ENCODE data around the gene ZNF679.
"Not testable (repeated sequence)": the region's sequence is repeated elsewhere in the genome, so short reads cannot be mapped to it uniquely, and the experiment has no call there.

Gene ZNF679

GRCh38 chr7:64312826-64313225 lies 84.6 kb downstream of the ZNF679 start:
- DNase-seq = no peak

DNA sequence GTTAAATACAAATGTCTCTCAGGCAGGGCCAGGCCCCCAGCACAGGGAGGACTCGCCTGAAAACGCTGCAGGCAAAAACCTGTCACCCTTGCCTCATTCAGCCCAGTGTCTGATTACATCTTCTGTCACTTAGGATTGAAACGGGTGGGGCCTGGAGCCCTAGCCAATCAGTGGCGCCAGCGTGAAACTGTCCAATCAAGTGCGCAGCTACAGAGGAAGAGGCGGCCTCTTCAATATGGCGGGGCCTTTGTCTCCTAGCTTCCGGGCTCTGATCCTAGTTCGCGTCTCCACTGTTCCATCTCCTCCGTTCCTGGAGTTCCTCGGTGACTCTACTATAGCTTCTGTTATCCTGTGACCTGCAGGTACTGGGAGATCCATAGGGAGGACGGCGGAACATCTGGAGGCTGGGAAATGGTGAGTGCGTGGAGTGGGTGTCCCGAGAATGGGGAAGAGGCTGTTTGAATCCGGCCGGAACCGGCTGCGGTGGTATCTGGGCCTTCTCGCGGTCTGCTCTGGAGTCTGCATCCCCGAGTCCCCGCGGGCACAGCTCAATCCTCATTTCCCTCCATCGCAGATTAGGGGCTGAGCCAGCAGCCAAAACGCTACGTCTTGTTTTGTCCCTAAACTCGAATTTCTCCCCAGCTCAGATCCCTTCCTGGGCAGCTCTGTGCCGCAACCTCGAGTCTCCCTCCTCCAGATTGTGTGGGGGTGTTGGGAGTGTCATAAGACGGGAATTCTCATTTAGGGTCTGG lies 85.6 kb downstream of the ZNF679 start, which contains the start of gene ZNF736:
Gene ZNF736 (plus strand): TSS at position 222 of the 752 bp plus-strand sequence. CDS start 190 bp downstream, at position 412.
- DNase-seq = peak; percentile 93

DNA sequence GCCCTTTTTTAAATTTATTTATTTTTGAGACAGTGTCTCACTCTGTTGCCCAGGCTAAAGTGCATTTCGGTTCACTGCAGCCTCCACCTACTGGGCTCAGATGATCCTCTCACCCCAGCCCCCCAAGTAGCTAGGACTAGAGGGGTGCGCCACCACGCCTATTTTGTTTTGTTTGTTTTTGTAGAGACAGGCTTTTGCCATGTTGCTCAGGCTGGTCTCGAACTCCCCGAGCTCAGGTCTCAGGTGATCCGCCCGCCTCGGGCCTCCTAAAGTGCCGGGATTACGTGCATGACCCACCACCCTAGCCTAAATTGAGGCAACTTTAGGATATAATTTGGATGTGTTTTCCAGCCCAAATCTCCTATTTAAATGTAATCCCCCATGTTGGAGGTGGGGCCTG lies 86.3 kb downstream of the ZNF679 start:
- no peak for DNase-seq

- DNase-seq = not testable (repeated sequence)
Observed at GRCh38 chr7:64316031-64316742, 87.9 kb downstream of the ZNF679 start.
